Measurements from ENCODE around the gene AMMECR1L.

DNA sequence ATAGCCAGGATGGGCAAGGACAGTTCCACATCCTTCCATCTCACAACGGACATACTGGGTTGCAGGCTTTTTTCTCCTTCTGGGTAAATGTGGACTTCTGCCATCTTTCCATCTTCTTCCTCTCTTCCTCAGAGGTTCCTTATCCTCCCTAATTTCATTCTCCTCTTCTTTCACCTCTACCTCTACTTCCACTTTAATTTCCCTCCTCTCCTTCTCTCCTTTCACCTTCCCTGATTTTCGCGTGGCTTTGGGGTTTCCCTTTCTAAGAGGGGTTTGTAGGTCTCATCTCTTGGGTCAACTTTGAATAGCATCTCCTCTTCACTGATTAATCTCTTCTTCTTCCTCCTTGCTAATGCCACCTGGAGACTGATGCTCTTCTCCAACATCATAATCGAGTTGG is 44.9 kb downstream of the AMMECR1L start:
- TF ChIP-seq, protein P1, sequence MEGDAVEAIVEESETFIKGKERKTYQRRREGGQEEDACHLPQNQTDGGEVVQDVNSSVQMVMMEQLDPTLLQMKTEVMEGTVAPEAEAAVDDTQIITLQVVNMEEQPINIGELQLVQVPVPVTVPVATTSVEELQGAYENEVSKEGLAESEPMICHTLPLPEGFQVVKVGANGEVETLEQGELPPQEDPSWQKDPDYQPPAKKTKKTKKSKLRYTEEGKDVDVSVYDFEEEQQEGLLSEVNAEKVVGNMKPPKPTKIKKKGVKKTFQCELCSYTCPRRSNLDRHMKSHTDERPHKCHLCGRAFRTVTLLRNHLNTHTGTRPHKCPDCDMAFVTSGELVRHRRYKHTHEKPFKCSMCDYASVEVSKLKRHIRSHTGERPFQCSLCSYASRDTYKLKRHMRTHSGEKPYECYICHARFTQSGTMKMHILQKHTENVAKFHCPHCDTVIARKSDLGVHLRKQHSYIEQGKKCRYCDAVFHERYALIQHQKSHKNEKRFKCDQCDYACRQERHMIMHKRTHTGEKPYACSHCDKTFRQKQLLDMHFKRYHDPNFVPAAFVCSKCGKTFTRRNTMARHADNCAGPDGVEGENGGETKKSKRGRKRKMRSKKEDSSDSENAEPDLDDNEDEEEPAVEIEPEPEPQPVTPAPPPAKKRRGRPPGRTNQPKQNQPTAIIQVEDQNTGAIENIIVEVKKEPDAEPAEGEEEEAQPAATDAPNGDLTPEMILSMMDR (conservative IDR thresholded peaks at IDR 0.05; ENCODE audit: low read length) = no peak
- no peak for TF ChIP-seq EZH2phosphoT487 (IDR thresholded peaks at IDR 0.05; ENCODE audit: borderline replicate concordance)
